Parathyroid adenoma (tissue), 2 donors: ENCODE results near the gene PRICKLE1.

ENCODE experiments used
- H2AFZ ChIP-seq: fragments of 300-600 bp; sonication (generic); one replicate; pipeline ENCODE4 v1.7.0; 2017; ENCODE audit warnings: antibody characterized with exemption, mild to moderate bottlenecking
- H3K27ac ChIP-seq: fragments of 300-600 bp; sonication (generic); one replicate; pipeline ENCODE4 v1.7.0; 2017
- H3K27me3 ChIP-seq: fragments of 300-600 bp; sonication (generic); one replicate; pipeline ENCODE4 v1.7.0; 2017; ENCODE audit warnings: low read length; ENCODE audit not compliant: control insufficient read depth, insufficient read depth
- H3K36me3 ChIP-seq: fragments of 300-600 bp; sonication (generic); one replicate; pipeline ENCODE4 v1.7.0; 2017; ENCODE audit warnings: low read length; ENCODE audit not compliant: control insufficient read depth, insufficient read depth
- H3K4me1 ChIP-seq: fragments of 300-600 bp; sonication (generic); one replicate; pipeline ENCODE4 v1.7.0; 2017; ENCODE audit warnings: control low read depth
- H3K4me2 ChIP-seq: fragments of 300-600 bp; sonication (generic); one replicate; pipeline ENCODE4 v1.7.0; 2017; ENCODE audit warnings: low read length
- H3K4me3 ChIP-seq: fragments of 300-600 bp; sonication (generic); one replicate; pipeline ENCODE4 v1.7.0; 2017; ENCODE audit warnings: low read depth, low read length
- H3K79me2 ChIP-seq: fragments of 300-600 bp; sonication (generic); one replicate; pipeline ENCODE4 v1.7.0; 2017; ENCODE audit warnings: control low read depth
- H3K9ac ChIP-seq: fragments of 300-600 bp; sonication (generic); one replicate; pipeline ENCODE4 v1.7.0; 2017; ENCODE audit warnings: mild to moderate bottlenecking
- H3K9me3 ChIP-seq: fragments of 300-600 bp; sonication (generic); one replicate; pipeline ENCODE4 v1.7.0; 2017; ENCODE audit warnings: low read length; ENCODE audit not compliant: control insufficient read depth
- TF ChIP-seq, protein P1 (sequence below): fragments of 300-600 bp; sonication (generic); IDR thresholded peaks from one replicate; pipeline ENCODE4 v1.7.0; 2017; ENCODE audit warnings: antibody characterized with exemption, mild to moderate bottlenecking
- donor health status: primary hyperparathyroidism.

PRICKLE1 gene

DNA sequence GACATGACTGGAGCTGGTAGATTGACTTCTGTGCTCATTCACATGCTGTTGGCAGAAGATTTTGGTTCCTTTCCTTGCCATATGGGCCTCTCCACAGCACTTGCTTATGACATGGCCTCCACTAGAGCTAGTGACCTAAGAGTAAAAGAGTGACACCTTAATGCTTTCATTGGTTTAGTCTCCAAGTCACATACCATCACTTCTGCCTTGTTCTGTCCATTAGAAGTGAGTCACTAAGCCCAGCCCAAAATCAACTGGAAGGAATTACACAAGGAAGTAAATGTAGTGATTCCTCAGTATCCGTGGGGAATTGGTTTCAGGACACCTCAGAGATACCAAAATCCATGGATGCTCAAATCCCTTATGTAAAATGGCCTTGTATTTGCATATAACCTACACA is 182.2 kb downstream of the PRICKLE1 start:
- H3K27ac ChIP-seq, result no peak overlapping the region
- no peak overlapping the region for H3K9ac ChIP-seq
- H3K4me2 ChIP-seq, result no peak overlapping the region
- H3K27me3 ChIP-seq, result no peaks in the 10 kb centered on the region
- H3K9me3 ChIP-seq, result no peaks in the 10 kb centered on the region
- no peak overlapping the region for H2AFZ ChIP-seq
- no peaks in the 10 kb centered on the region for H3K36me3 ChIP-seq
- H3K4me1 ChIP-seq, result no peaks in the 10 kb centered on the region
- H3K4me3 ChIP-seq, result no peak overlapping the region
- H3K79me2 ChIP-seq, result no peaks in the 10 kb centered on the region
- TF ChIP-seq, protein P1, sequence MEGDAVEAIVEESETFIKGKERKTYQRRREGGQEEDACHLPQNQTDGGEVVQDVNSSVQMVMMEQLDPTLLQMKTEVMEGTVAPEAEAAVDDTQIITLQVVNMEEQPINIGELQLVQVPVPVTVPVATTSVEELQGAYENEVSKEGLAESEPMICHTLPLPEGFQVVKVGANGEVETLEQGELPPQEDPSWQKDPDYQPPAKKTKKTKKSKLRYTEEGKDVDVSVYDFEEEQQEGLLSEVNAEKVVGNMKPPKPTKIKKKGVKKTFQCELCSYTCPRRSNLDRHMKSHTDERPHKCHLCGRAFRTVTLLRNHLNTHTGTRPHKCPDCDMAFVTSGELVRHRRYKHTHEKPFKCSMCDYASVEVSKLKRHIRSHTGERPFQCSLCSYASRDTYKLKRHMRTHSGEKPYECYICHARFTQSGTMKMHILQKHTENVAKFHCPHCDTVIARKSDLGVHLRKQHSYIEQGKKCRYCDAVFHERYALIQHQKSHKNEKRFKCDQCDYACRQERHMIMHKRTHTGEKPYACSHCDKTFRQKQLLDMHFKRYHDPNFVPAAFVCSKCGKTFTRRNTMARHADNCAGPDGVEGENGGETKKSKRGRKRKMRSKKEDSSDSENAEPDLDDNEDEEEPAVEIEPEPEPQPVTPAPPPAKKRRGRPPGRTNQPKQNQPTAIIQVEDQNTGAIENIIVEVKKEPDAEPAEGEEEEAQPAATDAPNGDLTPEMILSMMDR, result no peak
